NB4 (cell line): ENCODE measurements around the gene MIEF1.

ENCODE experiments used
- CTCF ChIP-seq: IDR thresholded peaks from one replicate; pipeline ENCODE4 v1.5.1; 2012; ENCODE audit warnings: low read depth, low read length
- MAX ChIP-seq: IDR thresholded peaks from 2 replicates; pipeline ENCODE4 v1.6.1; 2011; ENCODE audit warnings: low read depth, low read length
- MYC ChIP-seq: IDR thresholded peaks from 2 replicates; pipeline ENCODE4 v1.6.1; 2011; ENCODE audit warnings: low read depth, low read length
- POLR2A ChIP-seq: IDR thresholded peaks from 2 replicates; pipeline ENCODE4 v1.6.1; 2011; ENCODE audit warnings: mild to moderate bottlenecking; ENCODE audit not compliant: insufficient read length; ENCODE audit errors: extremely low read depth

GRCh38 chr22:39528080-39528661 is 26.1 kb downstream of the MIEF1 start:
- no peak for TF ChIP-seq MYC
- no peak for TF ChIP-seq CTCF
- TF ChIP-seq POLR2A, result no peak
- TF ChIP-seq MAX, result no peak
